ENCODE measurements around the gene TMED10. TPM values are rescaled to one million over a fixed set of nuclear protein-coding genes. Genes with fewer than 3 reads are reported as not detected.

TMED10 gene
- total and polyA plus RNA-seq, 2 of the 13 experiments (the other 11 are each of a cell fraction or from before 2014, with no cell fraction given), result 311 to 377 TPM

- TF ChIP-seq, protein P1, sequence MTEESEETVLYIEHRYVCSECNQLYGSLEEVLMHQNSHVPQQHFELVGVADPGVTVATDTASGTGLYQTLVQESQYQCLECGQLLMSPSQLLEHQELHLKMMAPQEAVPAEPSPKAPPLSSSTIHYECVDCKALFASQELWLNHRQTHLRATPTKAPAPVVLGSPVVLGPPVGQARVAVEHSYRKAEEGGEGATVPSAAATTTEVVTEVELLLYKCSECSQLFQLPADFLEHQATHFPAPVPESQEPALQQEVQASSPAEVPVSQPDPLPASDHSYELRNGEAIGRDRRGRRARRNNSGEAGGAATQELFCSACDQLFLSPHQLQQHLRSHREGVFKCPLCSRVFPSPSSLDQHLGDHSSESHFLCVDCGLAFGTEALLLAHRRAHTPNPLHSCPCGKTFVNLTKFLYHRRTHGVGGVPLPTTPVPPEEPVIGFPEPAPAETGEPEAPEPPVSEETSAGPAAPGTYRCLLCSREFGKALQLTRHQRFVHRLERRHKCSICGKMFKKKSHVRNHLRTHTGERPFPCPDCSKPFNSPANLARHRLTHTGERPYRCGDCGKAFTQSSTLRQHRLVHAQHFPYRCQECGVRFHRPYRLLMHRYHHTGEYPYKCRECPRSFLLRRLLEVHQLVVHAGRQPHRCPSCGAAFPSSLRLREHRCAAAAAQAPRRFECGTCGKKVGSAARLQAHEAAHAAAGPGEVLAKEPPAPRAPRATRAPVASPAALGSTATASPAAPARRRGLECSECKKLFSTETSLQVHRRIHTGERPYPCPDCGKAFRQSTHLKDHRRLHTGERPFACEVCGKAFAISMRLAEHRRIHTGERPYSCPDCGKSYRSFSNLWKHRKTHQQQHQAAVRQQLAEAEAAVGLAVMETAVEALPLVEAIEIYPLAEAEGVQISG (CRISPR knock-in tag; IDR thresholded peaks at IDR 0.05), result peak; percentile 93
- TF ChIP-seq, protein P2, sequence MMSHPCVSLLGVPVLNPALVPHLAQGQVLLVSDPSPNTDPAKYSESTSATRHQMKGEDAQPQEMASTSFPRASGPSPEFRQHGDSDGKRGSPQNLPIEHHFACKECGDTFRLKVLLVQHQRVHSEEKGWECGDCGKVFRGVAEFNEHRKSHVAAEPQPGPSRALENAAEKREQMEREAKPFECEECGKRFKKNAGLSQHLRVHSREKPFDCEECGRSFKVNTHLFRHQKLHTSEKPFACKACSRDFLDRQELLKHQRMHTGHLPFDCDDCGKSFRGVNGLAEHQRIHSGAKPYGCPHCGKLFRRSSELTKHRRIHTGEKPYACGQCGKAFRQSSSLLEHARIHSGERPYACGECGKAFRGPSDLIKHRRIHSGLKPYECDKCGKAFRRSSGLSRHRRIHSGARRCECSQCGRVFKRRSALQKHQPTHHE (CRISPR knock-in tag; IDR thresholded peaks at IDR 0.05; ENCODE audit: borderline replicate concordance), result peak; percentile 86; the same call in 1 of the 2 replicates
- no peak for TF ChIP-seq TCF7 (IDR thresholded peaks at IDR 0.05; ENCODE audit: low read depth)
- no peak for TF ChIP-seq SCMH1 (CRISPR knock-in tag; IDR thresholded peaks at IDR 0.05; ENCODE audit: borderline replicate concordance)
- TF ChIP-seq LBX2 (CRISPR knock-in tag; IDR thresholded peaks at IDR 0.05; ENCODE audit: borderline replicate concordance), result peak; percentile 82; the same call in 1 of the 2 replicates
- TF ChIP-seq KDM3A (CRISPR knock-in tag; IDR thresholded peaks at IDR 0.05; ENCODE audit: low read depth), result peak; percentile 61; the same call in 1 of the 2 replicates
- no peak for TF ChIP-seq SP1 (IDR thresholded peaks at IDR 0.05)
- TF ChIP-seq SP1 (CRISPR knock-in tag; IDR thresholded peaks at IDR 0.05), result peak; percentile 10
- no peak for TF ChIP-seq CERS6 (CRISPR knock-in tag; IDR thresholded peaks at IDR 0.05)
- no peak for TF ChIP-seq U2AF2 (IDR thresholded peaks at IDR 0.05; ENCODE audit: low read depth, low read length)
- TF ChIP-seq TBX3 (IDR thresholded peaks at IDR 0.05; ENCODE audit: borderline replicate concordance), result no peak
- no peak for TF ChIP-seq CENPX (CRISPR knock-in tag; IDR thresholded peaks at IDR 0.05)
- peak; percentile 67 for TF ChIP-seq ZNF883 (CRISPR knock-in tag; IDR thresholded peaks at IDR 0.05; ENCODE audit: not compliant biosample characterization)
- TF ChIP-seq, protein P3, sequence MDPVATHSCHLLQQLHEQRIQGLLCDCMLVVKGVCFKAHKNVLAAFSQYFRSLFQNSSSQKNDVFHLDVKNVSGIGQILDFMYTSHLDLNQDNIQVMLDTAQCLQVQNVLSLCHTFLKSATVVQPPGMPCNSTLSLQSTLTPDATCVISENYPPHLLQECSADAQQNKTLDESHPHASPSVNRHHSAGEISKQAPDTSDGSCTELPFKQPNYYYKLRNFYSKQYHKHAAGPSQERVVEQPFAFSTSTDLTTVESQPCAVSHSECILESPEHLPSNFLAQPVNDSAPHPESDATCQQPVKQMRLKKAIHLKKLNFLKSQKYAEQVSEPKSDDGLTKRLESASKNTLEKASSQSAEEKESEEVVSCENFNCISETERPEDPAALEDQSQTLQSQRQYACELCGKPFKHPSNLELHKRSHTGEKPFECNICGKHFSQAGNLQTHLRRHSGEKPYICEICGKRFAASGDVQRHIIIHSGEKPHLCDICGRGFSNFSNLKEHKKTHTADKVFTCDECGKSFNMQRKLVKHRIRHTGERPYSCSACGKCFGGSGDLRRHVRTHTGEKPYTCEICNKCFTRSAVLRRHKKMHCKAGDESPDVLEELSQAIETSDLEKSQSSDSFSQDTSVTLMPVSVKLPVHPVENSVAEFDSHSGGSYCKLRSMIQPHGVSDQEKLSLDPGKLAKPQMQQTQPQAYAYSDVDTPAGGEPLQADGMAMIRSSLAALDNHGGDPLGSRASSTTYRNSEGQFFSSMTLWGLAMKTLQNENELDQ (CRISPR knock-in tag; IDR thresholded peaks at IDR 0.05; ENCODE audit: borderline replicate concordance), result no peak; the same call in 1 of the 2 replicates
- no peak for TF ChIP-seq MAFK (conservative IDR thresholded peaks at IDR 0.05 in 1 of 2, IDR thresholded peaks at IDR 0.05 in 1 of 2; ENCODE audit: low read length in 2 of 2)
- TF ChIP-seq NFRKB (IDR thresholded peaks at IDR 0.05), result peak; percentile 46; the same call in 1 of the 2 replicates
- TF ChIP-seq HOXA5 (CRISPR knock-in tag; IDR thresholded peaks at IDR 0.05), result peak; percentile 93
- TF ChIP-seq ARID3A (IDR thresholded peaks at IDR 0.05; ENCODE audit: low read depth, low read length), result no peak; the same call in 1 of the 2 replicates
- TF ChIP-seq SAP130 (CRISPR knock-in tag; IDR thresholded peaks at IDR 0.05; ENCODE audit: low read depth), result peak; percentile 89
Observed at GRCh38 chr14:75176142-75176820, at the start of gene TMED10 (continued).
